Stimulated activated effector memory CD8-positive, alpha-beta T cell treated with anti-CD3 and anti-CD28 coated beads, Interleukin-12 subunit alpha, Interleukin-12 subunit beta, amount 100 ng/mL, for 72 hours (primary cell): ENCODE results near the gene CAMK2G.

Experiments
- ATAC-seq: fragments of 150-1000 bp; cut with Tn5 transposase; 2 replicates; pipeline ENCODE4 v1.10.0; 2021
- DNase-seq, 2 donors: peaks; one replicate each; pipeline ENCODE4 v3.0.0; 2021 to 2022; ENCODE audit warnings: low spot score in 2 of 2
- H3K27ac Mint-ChIP-seq: one replicate; pipeline ENCODE4 v1.8.0; 2022; ENCODE audit warnings: mild to moderate bottlenecking, mixed read lengths
- H3K36me3 Mint-ChIP-seq: one replicate; pipeline ENCODE4 v1.8.0; 2022; ENCODE audit warnings: mild to moderate bottlenecking, mixed read lengths
- H3K4me1 Mint-ChIP-seq: one replicate; pipeline ENCODE4 v1.8.0; 2022; ENCODE audit warnings: mixed read lengths
- H3K4me3 Mint-ChIP-seq: one replicate; pipeline ENCODE4 v1.8.0; 2022; ENCODE audit warnings: mild to moderate bottlenecking, mixed read lengths
- H3K9me3 Mint-ChIP-seq: one replicate; pipeline ENCODE4 v1.8.0; 2022; ENCODE audit warnings: mixed read lengths

The CAMK2G gene

GRCh38 chr10:73782749-73783085 lies 91.6 kb downstream of the CAMK2G start:
- Mint-ChIP-seq H3K4me1 (peaks cover 51% of the 10 kb centered on the region), H3K9me3 (no peaks in the 10 kb centered on the region), H3K4me3 (peak overlapping the region; percentile 92), H3K27ac (peak overlapping the region; percentile 97), H3K36me3 (peaks cover 61% of the 10 kb centered on the region)
- DNase-seq (no peak), ATAC-seq (no peak)

GRCh38 chr10:73781879-73782748 lies 92.2 kb downstream of the CAMK2G start, which contains the start of gene CHCHD1:
TSS of gene CHCHD1 (plus strand) at chr10:73782048. CDS start at chr10:73782076, 28 bp downstream.
- Mint-ChIP-seq H3K36me3 (peaks cover 67% of the 10 kb centered on the region), H3K4me3 (peak within 1 kb of the TSS; percentile 92), H3K27ac (peak within 1 kb of the TSS; percentile 97), H3K9me3 (no peaks in the 10 kb centered on the region), H3K4me1 (peaks cover 57% of the 10 kb centered on the region)
- DNase-seq, result peak; percentile 85 to 96
- peak; percentile 82 for ATAC-seq

GRCh38 chr10:73781548-73781878 lies 92.8 kb downstream of the CAMK2G start:
- H3K36me3 Mint-ChIP-seq, result peaks cover 72% of the 10 kb centered on the region
- no peak for DNase-seq
- H3K4me1 Mint-ChIP-seq, result peaks cover 60% of the 10 kb centered on the region
- no peaks in the 10 kb centered on the region for H3K9me3 Mint-ChIP-seq
- peak overlapping the region; percentile 92 for H3K4me3 Mint-ChIP-seq
- H3K27ac Mint-ChIP-seq, result peak overlapping the region; percentile 97
- ATAC-seq, result no peak

- DNase-seq, result no peak
- Mint-ChIP-seq H3K27ac (peak overlapping the region; percentile 97), H3K36me3 (peaks cover 72% of the 10 kb centered on the region), H3K4me1 (peaks cover 55% of the 10 kb centered on the region), H3K4me3 (peak overlapping the region; percentile 92), H3K9me3 (no peaks in the 10 kb centered on the region)
- no peak for ATAC-seq
Observed at GRCh38 chr10:73780966-73781365, 93.4 kb downstream of the CAMK2G start.

- H3K36me3 Mint-ChIP-seq, result peaks cover 75% of the 10 kb centered on the region
Observed at GRCh38 chr10:73780301-73780700, 94.1 kb downstream of the CAMK2G start.

GRCh38 chr10:73779539-73780197 lies 94.7 kb downstream of the CAMK2G start:
- Mint-ChIP-seq H3K4me3 (peak overlapping the region; percentile 92), H3K9me3 (no peaks in the 10 kb centered on the region)

More at GRCh38 chr10:73780301-73780700, 94.1 kb downstream of the CAMK2G start:
- Mint-ChIP-seq H3K4me3 (peak overlapping the region; percentile 92), H3K27ac (peak overlapping the region; percentile 74), H3K4me1 (peaks cover 59% of the 10 kb centered on the region), H3K9me3 (no peaks in the 10 kb centered on the region)
- DNase-seq (no peak), ATAC-seq (no peak)

GRCh38 chr10:73779018-73779417 lies 95.3 kb downstream of the CAMK2G start:
- DNase-seq (no peak), ATAC-seq (no peak)
- Mint-ChIP-seq H3K27ac (no peak overlapping the region), H3K9me3 (no peaks in the 10 kb centered on the region), H3K4me3 (no peak overlapping the region), H3K36me3 (peaks cover 82% of the 10 kb centered on the region), H3K4me1 (peaks cover 65% of the 10 kb centered on the region)

More at GRCh38 chr10:73779539-73780197, 94.7 kb downstream of the CAMK2G start:
- Mint-ChIP-seq H3K4me1 (peaks cover 60% of the 10 kb centered on the region), H3K36me3 (peaks cover 76% of the 10 kb centered on the region), H3K27ac (peak overlapping the region; percentile 74)
- no peak for ATAC-seq
- DNase-seq, result no peak

- no peak for ATAC-seq
- Mint-ChIP-seq H3K4me1 (peaks cover 56% of the 10 kb centered on the region), H3K9me3 (no peaks in the 10 kb centered on the region), H3K27ac (peak overlapping the region; percentile 94), H3K36me3 (peaks cover 100% of the 10 kb centered on the region), H3K4me3 (peak overlapping the region; percentile 90)
- no peak for DNase-seq
Observed at GRCh38 chr10:73774637-73775036, 99.7 kb downstream of the CAMK2G start.

GRCh38 chr10:73773152-73773879 lies 101.0 kb downstream of the CAMK2G start:
- Mint-ChIP-seq H3K4me3 (peak overlapping the region; percentile 90), H3K36me3 (peaks cover 100% of the 10 kb centered on the region), H3K4me1 (peaks cover 66% of the 10 kb centered on the region), H3K27ac (peak overlapping the region; percentile 94), H3K9me3 (no peaks in the 10 kb centered on the region)
- peak; percentile 2 for ATAC-seq
- peak in 1 of 2 donors; percentile 64 for DNase-seq

- Mint-ChIP-seq H3K36me3 (peaks cover 100% of the 10 kb centered on the region), H3K4me3 (peak overlapping the region; percentile 90), H3K4me1 (peaks cover 64% of the 10 kb centered on the region), H3K9me3 (no peaks in the 10 kb centered on the region), H3K27ac (peak overlapping the region; percentile 94)
- ATAC-seq (peak; percentile 83), DNase-seq (peak; percentile 81 to 94)
Observed at GRCh38 chr10:73772281-73773151, 101.8 kb downstream of the CAMK2G start.

GRCh38 chr10:73771722-73772280 lies 102.6 kb downstream of the CAMK2G start:
- DNase-seq, result no peak
- Mint-ChIP-seq H3K36me3 (peaks cover 99% of the 10 kb centered on the region), H3K27ac (peak overlapping the region; percentile 94), H3K4me1 (peaks cover 59% of the 10 kb centered on the region), H3K9me3 (no peaks in the 10 kb centered on the region), H3K4me3 (peak overlapping the region; percentile 90)
- peak; percentile 2 for ATAC-seq

- no peaks in the 10 kb centered on the region for H3K9me3 Mint-ChIP-seq
- ATAC-seq, result no peak
- H3K27ac Mint-ChIP-seq, result peak overlapping the region; percentile 55
- peaks cover 52% of the 10 kb centered on the region for H3K4me1 Mint-ChIP-seq
- DNase-seq, result no peak
- peak overlapping the region; percentile 8 for H3K4me3 Mint-ChIP-seq
- peaks cover 99% of the 10 kb centered on the region for H3K36me3 Mint-ChIP-seq
Observed at GRCh38 chr10:73769396-73769795, 105.0 kb downstream of the CAMK2G start.

- no peaks in the 10 kb centered on the region for H3K9me3 Mint-ChIP-seq
- H3K36me3 Mint-ChIP-seq, result peaks cover 99% of the 10 kb centered on the region
- ATAC-seq, result no peak
- peak overlapping the region; percentile 55 for H3K27ac Mint-ChIP-seq
- DNase-seq, result no peak
- peak overlapping the region; percentile 8 for H3K4me3 Mint-ChIP-seq
- peaks cover 50% of the 10 kb centered on the region for H3K4me1 Mint-ChIP-seq
Observed at GRCh38 chr10:73768881-73769280, 105.5 kb downstream of the CAMK2G start.

GRCh38 chr10:73765066-73765465 lies 109.3 kb downstream of the CAMK2G start:
- ATAC-seq (no peak), DNase-seq (no peak)
- Mint-ChIP-seq H3K9me3 (no peaks in the 10 kb centered on the region), H3K4me3 (no peak overlapping the region), H3K36me3 (peaks cover 99% of the 10 kb centered on the region), H3K27ac (peak overlapping the region; percentile 63), H3K4me1 (peaks cover 69% of the 10 kb centered on the region)
